H1 (cell line): ENCODE data around the gene KCNMB4. TPM values are rescaled to one million over a fixed set of nuclear protein-coding genes. Genes with fewer than 3 reads are reported as not detected.

Experiments
- EGR1 ChIP-seq: IDR thresholded peaks from 2 replicates; pipeline ENCODE4 v1.6.1; 2011; ENCODE audit warnings: low read depth, low read length, borderline replicate concordance
- KDM1A ChIP-seq: fragments of 200-600, 300-600 bp; sonication (generic); IDR thresholded peaks from 2 replicates; pipeline ENCODE4 v1.7.1; 2016; ENCODE audit warnings: mild to moderate bottlenecking, low read length, borderline replicate concordance
- NANOG ChIP-seq: IDR thresholded peaks from 2 replicates; pipeline ENCODE4 v1.6.1; 2011; ENCODE audit warnings: low read length, low read depth, mild to moderate bottlenecking, inconsistent platforms; ENCODE audit not compliant: insufficient read depth, poor library complexity, severe bottlenecking
- SUZ12 ChIP-seq: fragments of 200-600 bp; sonication (generic); IDR thresholded peaks from 2 replicates; pipeline ENCODE4 v1.6.1; 2012; ENCODE audit warnings: mild to moderate bottlenecking, inconsistent platforms, low read length, moderate library complexity, mixed read lengths
- polyA plus RNA-seq, 7 experiments: library from polyadenylated mRNA; depleted of rRNA in 3 of 7; stranded (reverse) in 5 of 7; unstranded in 2 of 7; fragments of >200 nt in 5 of 7; fragments of 200-250 nt in 2 of 7; gene quantifications; 1 replicate in 5 of 7; 2 replicates in 1 of 7; 4 replicates in 1 of 7; pipeline versions ENCODE4 v1.2.1 to v1.2.3, GENCODE V29; 2011 to 2013; ENCODE audit warnings: missing spikeins in 2 of 7, mixed read lengths in 2 of 7
- total RNA-seq: library from RNA; stranded (reverse); fragmentation: NEBNext Ultra II Directional; extraction: Animal tissue kit (Norgen Biotek cat#: 25700); gene quantifications from 2 replicates; pipeline ENCODE4 v1.2.1, GENCODE V29; 2021
- TF ChIP-seq, protein P1 (sequence below): IDR thresholded peaks from 2 replicates; pipeline ENCODE4 v1.6.1; 2011; ENCODE audit warnings: low read depth, mild to moderate bottlenecking, low read length; ENCODE audit not compliant: insufficient read depth
- TF ChIP-seq, protein P2 (sequence below): IDR thresholded peaks from 2 replicates; pipeline ENCODE4 v1.6.1; 2012; ENCODE audit warnings: inconsistent platforms

KCNMB4 gene
- total and polyA plus RNA-seq, 2 of the 8 experiments (the other 6 are each of a cell fraction or from before 2014, with no cell fraction given) = 10.9 to 16.0 TPM

DNA sequence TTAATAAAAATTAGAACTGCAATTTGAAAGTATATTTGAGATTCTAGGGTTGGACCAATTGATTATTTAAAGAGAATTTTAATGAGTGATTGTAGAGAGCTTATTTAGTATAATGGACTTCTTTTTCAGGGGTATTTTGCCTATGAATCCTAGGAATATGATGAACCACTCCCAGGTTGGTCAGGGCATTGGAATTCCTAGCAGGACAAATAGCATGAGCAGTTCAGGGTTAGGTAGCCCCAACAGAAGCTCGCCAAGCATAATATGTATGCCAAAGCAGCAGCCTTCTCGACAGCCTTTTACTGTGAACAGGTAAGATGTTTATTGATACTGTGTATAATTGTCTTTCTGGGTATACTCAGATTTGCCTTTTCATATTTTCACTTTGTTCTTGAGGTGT, 35.9 kb upstream of the KCNMB4 start (continued):
- TF ChIP-seq EGR1 (no peak), KDM1A (no peak), NANOG (no peak), SUZ12 (no peak)
- TF ChIP-seq, protein P1, sequence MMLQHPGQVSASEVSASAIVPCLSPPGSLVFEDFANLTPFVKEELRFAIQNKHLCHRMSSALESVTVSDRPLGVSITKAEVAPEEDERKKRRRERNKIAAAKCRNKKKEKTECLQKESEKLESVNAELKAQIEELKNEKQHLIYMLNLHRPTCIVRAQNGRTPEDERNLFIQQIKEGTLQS = no peak
- TF ChIP-seq, protein P2, sequence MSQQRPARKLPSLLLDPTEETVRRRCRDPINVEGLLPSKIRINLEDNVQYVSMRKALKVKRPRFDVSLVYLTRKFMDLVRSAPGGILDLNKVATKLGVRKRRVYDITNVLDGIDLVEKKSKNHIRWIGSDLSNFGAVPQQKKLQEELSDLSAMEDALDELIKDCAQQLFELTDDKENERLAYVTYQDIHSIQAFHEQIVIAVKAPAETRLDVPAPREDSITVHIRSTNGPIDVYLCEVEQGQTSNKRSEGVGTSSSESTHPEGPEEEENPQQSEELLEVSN = no peak
- TF ChIP-seq, all 59 proteins: peak for 0
